ENCODE data around the gene RECK. TPM values are rescaled to one million over a fixed set of nuclear protein-coding genes. Genes with fewer than 3 reads are reported as not detected.

RECK gene
- total RNA-seq, 1 experiment from 2014 or later: 10.3 TPM

DNA sequence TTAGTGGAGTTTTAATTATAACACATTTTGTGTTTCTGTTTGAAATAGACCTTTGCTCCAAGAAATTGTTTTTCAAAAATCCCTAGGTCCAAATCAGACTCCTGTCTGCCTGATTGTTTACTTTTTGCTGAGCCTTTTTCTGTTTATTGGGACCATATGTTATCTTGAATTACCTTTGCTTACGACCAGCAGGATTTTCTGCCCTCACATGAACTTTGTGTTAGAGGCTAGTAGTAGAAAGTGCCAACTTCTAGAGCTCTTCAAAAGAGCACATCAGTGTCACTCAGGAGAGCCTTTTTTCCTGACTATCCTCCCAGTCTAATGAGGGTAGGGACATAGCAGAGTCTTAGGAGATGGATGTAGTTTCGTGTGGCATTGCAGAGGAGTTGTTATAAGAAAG is 10.2 kb downstream of the RECK start:
- Mint-ChIP-seq H3K27me3 (ENCODE audit: low read depth) (no peaks in the 10 kb centered on the region), H3K9me3 (no peaks in the 10 kb centered on the region), H3K4me1 (peaks cover 15 to 21% of the 10 kb centered on the region in 2 experiments), H3K4me3 (no peak overlapping the region), H3K36me3 (ENCODE audit: insufficient read depth in 1 of 3, low read depth in 3 of 3) (peaks cover 0 to 4% (median 0%) of the 10 kb centered on the region in 3 experiments; a peak in 1 of 7 replicates), H3K27ac (peak overlapping the region in 1 of 3 experiments; percentile 9; a peak in 1 of 7 replicates)
- no peaks in the 10 kb centered on the region for H3K23me2 ChIP-seq (ENCODE audit: insufficient read length, low read depth, low read length, poor library complexity, severe bottlenecking)
- H3K9me3 ChIP-seq (ENCODE audit: control insufficient read depth, low read depth, low read length): no peaks in the 10 kb centered on the region
- no peaks in the 10 kb centered on the region for H3K27me3 ChIP-seq (ENCODE audit: insufficient read depth, low read length)
- no peak overlapping the region for H4K5ac ChIP-seq (ENCODE audit: insufficient read length, low read depth, low read length)
- H2AK5ac ChIP-seq (ENCODE audit: insufficient read length, low read length): no peak overlapping the region
- no peak overlapping the region for H4K8ac ChIP-seq (replicated peaks; ENCODE audit: insufficient read length, low read depth, low read length)
- H2AFZ ChIP-seq (ENCODE audit: low read length): no peak overlapping the region
- H3K56ac ChIP-seq (ENCODE audit: insufficient read length, low read depth, low read length): no peak overlapping the region
- H3K4me2 ChIP-seq (ENCODE audit: insufficient read depth, insufficient read length, low read length): no peak overlapping the region
- no peak overlapping the region for H2BK12ac ChIP-seq (ENCODE audit: insufficient read length, low read depth, low read length)
- H3K9ac ChIP-seq (ENCODE audit: extremely low read depth, insufficient read length, low read length): no peak overlapping the region
- no peaks in the 10 kb centered on the region for H4K20me1 ChIP-seq (ENCODE audit: control insufficient read depth, insufficient read depth, insufficient read length)
- no peak overlapping the region for H3K27ac ChIP-seq (ENCODE audit: insufficient read length, low read depth, low read length)
- H3K79me1 ChIP-seq (ENCODE audit: insufficient read depth, low read depth, low read length, poor library complexity, severe bottlenecking): peaks cover 3% of the 10 kb centered on the region
- no peak for DNase-seq
- WGBS (ENCODE audit: extremely low coverage, insufficient read length, low lambda C conversion rate): no CpG with 5 or more reads among the region's 2 CpGs
- no peak overlapping the region for H3K23ac ChIP-seq (ENCODE audit: insufficient read length, low read depth, low read length)
- no peak overlapping the region for H3K4ac ChIP-seq (ENCODE audit: low read depth, low read length)
- H2BK5ac ChIP-seq (ENCODE audit: insufficient read length, low read length): no peak overlapping the region
- peaks cover 3% of the 10 kb centered on the region; the same call in 1 of the 2 replicates for H3K79me2 ChIP-seq (ENCODE audit: insufficient read depth, low read length)
- H2BK20ac ChIP-seq (ENCODE audit: low read depth, low read length, poor library complexity, severe bottlenecking): no peak overlapping the region
- H2BK120ac ChIP-seq (ENCODE audit: low read depth, low read length, poor library complexity, severe bottlenecking): no peak overlapping the region
- H3K18ac ChIP-seq (ENCODE audit: insufficient read length, low read depth, low read length): no peak overlapping the region
- peaks cover 9% of the 10 kb centered on the region for H3K4me1 ChIP-seq (ENCODE audit: insufficient read depth, low read length)
- H3T11ph ChIP-seq (ENCODE audit: low read length): no peak overlapping the region
- no peak overlapping the region for H4K91ac ChIP-seq (ENCODE audit: insufficient read length, low read depth, low read length)
- no peak overlapping the region for H3K14ac ChIP-seq (ENCODE audit: insufficient read depth, low read length)
- TF ChIP-seq, protein P1, sequence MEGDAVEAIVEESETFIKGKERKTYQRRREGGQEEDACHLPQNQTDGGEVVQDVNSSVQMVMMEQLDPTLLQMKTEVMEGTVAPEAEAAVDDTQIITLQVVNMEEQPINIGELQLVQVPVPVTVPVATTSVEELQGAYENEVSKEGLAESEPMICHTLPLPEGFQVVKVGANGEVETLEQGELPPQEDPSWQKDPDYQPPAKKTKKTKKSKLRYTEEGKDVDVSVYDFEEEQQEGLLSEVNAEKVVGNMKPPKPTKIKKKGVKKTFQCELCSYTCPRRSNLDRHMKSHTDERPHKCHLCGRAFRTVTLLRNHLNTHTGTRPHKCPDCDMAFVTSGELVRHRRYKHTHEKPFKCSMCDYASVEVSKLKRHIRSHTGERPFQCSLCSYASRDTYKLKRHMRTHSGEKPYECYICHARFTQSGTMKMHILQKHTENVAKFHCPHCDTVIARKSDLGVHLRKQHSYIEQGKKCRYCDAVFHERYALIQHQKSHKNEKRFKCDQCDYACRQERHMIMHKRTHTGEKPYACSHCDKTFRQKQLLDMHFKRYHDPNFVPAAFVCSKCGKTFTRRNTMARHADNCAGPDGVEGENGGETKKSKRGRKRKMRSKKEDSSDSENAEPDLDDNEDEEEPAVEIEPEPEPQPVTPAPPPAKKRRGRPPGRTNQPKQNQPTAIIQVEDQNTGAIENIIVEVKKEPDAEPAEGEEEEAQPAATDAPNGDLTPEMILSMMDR (conservative IDR thresholded peaks at IDR 0.05): no peak
- no peak overlapping the region for H2BK15ac ChIP-seq (ENCODE audit: low read depth, low read length)

Data from H9 (cell line).